Measurements from ENCODE around the gene DTX3.

DNA sequence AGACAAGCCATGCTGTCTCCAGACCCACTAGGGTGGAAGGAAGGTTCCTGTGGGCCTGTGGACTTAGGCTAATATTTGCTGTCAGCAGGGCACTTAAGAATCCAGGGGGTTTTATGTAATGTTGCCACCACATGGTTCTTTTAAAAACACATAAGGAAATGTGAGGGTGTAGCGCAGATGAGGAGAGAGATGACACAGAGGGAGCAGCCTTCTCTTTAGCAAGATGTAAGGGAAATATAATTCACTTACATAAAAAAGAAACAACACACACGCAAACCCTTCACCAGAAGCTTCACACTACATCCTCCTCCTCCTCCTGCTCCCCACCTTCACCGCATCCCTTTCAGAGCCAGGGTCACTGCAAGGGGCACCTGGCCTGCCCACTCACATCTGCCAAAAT is 18.5 kb upstream of the DTX3 start:
- no peak for TF ChIP-seq EZH2 (IDR thresholded peaks at IDR 0.05; ENCODE audit: borderline replicate concordance, low read depth, low read length, poor library complexity, severe bottlenecking)
- TF ChIP-seq, protein P1, sequence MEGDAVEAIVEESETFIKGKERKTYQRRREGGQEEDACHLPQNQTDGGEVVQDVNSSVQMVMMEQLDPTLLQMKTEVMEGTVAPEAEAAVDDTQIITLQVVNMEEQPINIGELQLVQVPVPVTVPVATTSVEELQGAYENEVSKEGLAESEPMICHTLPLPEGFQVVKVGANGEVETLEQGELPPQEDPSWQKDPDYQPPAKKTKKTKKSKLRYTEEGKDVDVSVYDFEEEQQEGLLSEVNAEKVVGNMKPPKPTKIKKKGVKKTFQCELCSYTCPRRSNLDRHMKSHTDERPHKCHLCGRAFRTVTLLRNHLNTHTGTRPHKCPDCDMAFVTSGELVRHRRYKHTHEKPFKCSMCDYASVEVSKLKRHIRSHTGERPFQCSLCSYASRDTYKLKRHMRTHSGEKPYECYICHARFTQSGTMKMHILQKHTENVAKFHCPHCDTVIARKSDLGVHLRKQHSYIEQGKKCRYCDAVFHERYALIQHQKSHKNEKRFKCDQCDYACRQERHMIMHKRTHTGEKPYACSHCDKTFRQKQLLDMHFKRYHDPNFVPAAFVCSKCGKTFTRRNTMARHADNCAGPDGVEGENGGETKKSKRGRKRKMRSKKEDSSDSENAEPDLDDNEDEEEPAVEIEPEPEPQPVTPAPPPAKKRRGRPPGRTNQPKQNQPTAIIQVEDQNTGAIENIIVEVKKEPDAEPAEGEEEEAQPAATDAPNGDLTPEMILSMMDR (conservative IDR thresholded peaks at IDR 0.05; ENCODE audit: low read depth, low read length) = no peak
